HEK293 (cell line): ENCODE data around the gene PRKRA.

Experiments used
- GLI2 ChIP-seq: fragments of 450-650 bp; formaldehyde crosslinking; IDR thresholded peaks from 2 replicates; pipeline ENCODE4; 2017; ENCODE audit warnings: missing biosample characterization, missing genetic modification characterization, low read depth, borderline replicate concordance
- GLI4 ChIP-seq: fragments of 450-650 bp; formaldehyde crosslinking; IDR thresholded peaks from 2 replicates; pipeline ENCODE4 v1.5.1; 2016; ENCODE audit warnings: missing biosample characterization, missing genetic modification characterization
- IKZF3 ChIP-seq: fragments of 450-650 bp; IDR thresholded peaks from 2 replicates; pipeline ENCODE4 v1.5.0; 2018; ENCODE audit warnings: missing biosample characterization, mild to moderate bottlenecking, missing genetic modification characterization, moderate library complexity
- MEIS1 ChIP-seq: sonication (generic); formaldehyde crosslinking; IDR thresholded peaks from 2 replicates; pipeline ENCODE4 v1.8.1; 2022; ENCODE audit warnings: missing genetic modification reagents, mild to moderate bottlenecking, borderline replicate concordance
- PRDM4 ChIP-seq: fragments of 450-650 bp; formaldehyde crosslinking; IDR thresholded peaks from 2 replicates; pipeline ENCODE4 v1.5.1; 2017; ENCODE audit warnings: missing biosample characterization, missing genetic modification characterization
- SCRT2 ChIP-seq: fragments of 450-650 bp; formaldehyde crosslinking; IDR thresholded peaks from 2 replicates; pipeline ENCODE4 v1.5.1; 2016; ENCODE audit warnings: missing biosample characterization, missing genetic modification characterization
- TRIM28 ChIP-seq: IDR thresholded peaks from 2 replicates; pipeline ENCODE4 v1.6.1; 2011; ENCODE audit warnings: low read length, control low read depth, borderline replicate concordance
- TSHZ1 ChIP-seq: fragments of 450-650 bp; formaldehyde crosslinking; IDR thresholded peaks from 2 replicates; pipeline ENCODE4 v1.5.1; 2016; ENCODE audit warnings: missing biosample characterization, missing genetic modification characterization, borderline replicate concordance
- WT1 ChIP-seq: fragments of 450-650 bp; formaldehyde crosslinking; IDR thresholded peaks from 2 replicates; pipeline ENCODE4 v1.5.1; 2016; ENCODE audit warnings: missing biosample characterization, missing genetic modification characterization
- ZBTB49 ChIP-seq: fragments of 450-650 bp; formaldehyde crosslinking; IDR thresholded peaks from 2 replicates; pipeline ENCODE4 v1.5.1; 2016; ENCODE audit warnings: missing biosample characterization, missing genetic modification characterization, low read depth
- ZBTB6 ChIP-seq: fragments of 450-650 bp; formaldehyde crosslinking; IDR thresholded peaks from 2 replicates; pipeline ENCODE4 v1.5.1; 2017; ENCODE audit warnings: missing biosample characterization, missing genetic modification characterization
- ZEB2 ChIP-seq: fragments of 450-650 bp; formaldehyde crosslinking; IDR thresholded peaks from 2 replicates; pipeline ENCODE4 v1.5.1; 2016; ENCODE audit warnings: missing biosample characterization, missing genetic modification characterization
- ZFP41 ChIP-seq: fragments of 450-650 bp; formaldehyde crosslinking; IDR thresholded peaks from 2 replicates; pipeline ENCODE4 v1.5.1; 2016; ENCODE audit warnings: missing biosample characterization, missing genetic modification characterization, borderline replicate concordance
- ZNF114 ChIP-seq: fragments of 450-650 bp; formaldehyde crosslinking; IDR thresholded peaks from 2 replicates; pipeline ENCODE4 v1.5.0; 2017; ENCODE audit warnings: missing biosample characterization, missing genetic modification characterization
- ZNF132 ChIP-seq: fragments of 450-650 bp; formaldehyde crosslinking; IDR thresholded peaks from 2 replicates; pipeline ENCODE4 v1.5.1; 2017; ENCODE audit warnings: missing biosample characterization, missing genetic modification characterization, borderline replicate concordance
- ZNF140 ChIP-seq: fragments of 450-650 bp; formaldehyde crosslinking; IDR thresholded peaks from 2 replicates; pipeline ENCODE4 v1.5.1; 2016; ENCODE audit warnings: missing biosample characterization, missing genetic modification characterization
- ZNF311 ChIP-seq: fragments of 450-650 bp; formaldehyde crosslinking; IDR thresholded peaks from 2 replicates; pipeline ENCODE4 v1.5.1; 2017; ENCODE audit warnings: missing biosample characterization, missing genetic modification characterization, borderline replicate concordance
- ZNF335 ChIP-seq: fragments of 450-650 bp; formaldehyde crosslinking; conservative IDR thresholded peaks from 2 replicates; pipeline ENCODE4 v1.5.1; 2016; ENCODE audit warnings: missing biosample characterization, missing genetic modification characterization
- ZNF350 ChIP-seq: fragments of 450-650 bp; formaldehyde crosslinking; IDR thresholded peaks from 2 replicates; pipeline ENCODE4 v1.5.0; 2017; ENCODE audit warnings: missing biosample characterization, mild to moderate bottlenecking, missing genetic modification characterization
- ZNF354C ChIP-seq: fragments of 450-650 bp; formaldehyde crosslinking; IDR thresholded peaks from 2 replicates; pipeline ENCODE4 v1.5.1; 2016; ENCODE audit warnings: missing biosample characterization, missing genetic modification characterization, low read depth, borderline replicate concordance
- ZNF404 ChIP-seq: fragments of 450-650 bp; formaldehyde crosslinking; IDR thresholded peaks from 2 replicates; pipeline ENCODE4 v1.5.1; 2017; ENCODE audit warnings: missing biosample characterization, missing genetic modification characterization
- ZNF423 ChIP-seq: fragments of 450-650 bp; formaldehyde crosslinking; IDR thresholded peaks from 2 replicates; pipeline ENCODE4 v1.5.1; 2016; ENCODE audit warnings: missing biosample characterization, missing genetic modification characterization
- ZNF426 ChIP-seq: fragments of 450-650 bp; formaldehyde crosslinking; IDR thresholded peaks from 2 replicates; pipeline ENCODE4 v1.5.1; 2017; ENCODE audit warnings: missing biosample characterization, missing genetic modification characterization, mild to moderate bottlenecking, inconsistent platforms, moderate library complexity
- ZNF521 ChIP-seq: fragments of 450-650 bp; formaldehyde crosslinking; IDR thresholded peaks from 2 replicates; pipeline ENCODE4 v1.5.1; 2017; ENCODE audit warnings: missing biosample characterization, mild to moderate bottlenecking, missing genetic modification characterization
- ZNF549 ChIP-seq: fragments of 450-650 bp; IDR thresholded peaks from 2 replicates; pipeline ENCODE4 v1.5.1; 2018; ENCODE audit warnings: missing biosample characterization, missing genetic modification characterization, mild to moderate bottlenecking, inconsistent platforms, moderate library complexity
- ZNF561 ChIP-seq: fragments of 450-650 bp; IDR thresholded peaks from 2 replicates; pipeline ENCODE4 v1.5.1; 2018; ENCODE audit warnings: missing biosample characterization, missing genetic modification characterization, borderline replicate concordance
- ZNF600 ChIP-seq: fragments of 450-650 bp; formaldehyde crosslinking; IDR thresholded peaks from 2 replicates; pipeline ENCODE4 v1.5.1; 2016; ENCODE audit warnings: missing biosample characterization, missing genetic modification characterization
- ZNF610 ChIP-seq: fragments of 450-650 bp; formaldehyde crosslinking; IDR thresholded peaks from 2 replicates; pipeline ENCODE4 v1.5.1; 2016; ENCODE audit warnings: missing biosample characterization, missing genetic modification characterization, borderline replicate concordance
- ZNF626 ChIP-seq: fragments of 450-650 bp; sonication (Bioruptor Pico); formaldehyde crosslinking; IDR thresholded peaks from 2 replicates; pipeline ENCODE4 v1.5.1; 2018; ENCODE audit warnings: missing biosample characterization, missing genetic modification characterization, inconsistent platforms
- ZNF843 ChIP-seq: fragments of 450-650 bp; formaldehyde crosslinking; IDR thresholded peaks from 2 replicates; pipeline ENCODE4 v1.5.1; 2016; ENCODE audit warnings: missing biosample characterization, missing genetic modification characterization
- ZSCAN30 ChIP-seq: fragments of 450-650 bp; IDR thresholded peaks from 2 replicates; pipeline ENCODE4 v1.5.1; 2018; ENCODE audit warnings: missing biosample characterization, mild to moderate bottlenecking, missing genetic modification characterization, moderate library complexity

PRKRA gene

GRCh38 chr2:178478439-178479274, 27.7 kb upstream of the PRKRA start, which contains the start of gene FKBP7 (continued):
- TF ChIP-seq ZNF610 = no peak
- no peak for TF ChIP-seq ZNF549
- no peak for TF ChIP-seq GLI4 (tag by site-specific recombination)
- peak; percentile 18; the same call in 1 of the 2 replicates for TF ChIP-seq ZNF600 (tag by site-specific recombination)
- 0 out of 2 replicates have a peak, but pooled peaks have one; percentile 48 for TF ChIP-seq ZNF843 (tag by site-specific recombination)
- TF ChIP-seq ZBTB6 = no peak
- TF ChIP-seq MEIS1 (CRISPR knock-in tag) = no peak
- no peak for TF ChIP-seq WT1 (tag by site-specific recombination)
- TF ChIP-seq ZNF626 (tag by site-specific recombination) = no peak
- no peak for TF ChIP-seq ZNF354C (tag by site-specific recombination)
- TF ChIP-seq ZEB2 = peak; percentile 62
- TF ChIP-seq ZNF140 (tag by site-specific recombination) = no peak
- TF ChIP-seq TRIM28 = peak; percentile 97
- TF ChIP-seq SCRT2 (tag by site-specific recombination) = no peak
- TF ChIP-seq PRDM4 (tag by site-specific recombination) = peak; percentile 93
- TF ChIP-seq IKZF3 (tag by site-specific recombination) = peak; percentile 59; the same call in 1 of the 2 replicates
- TF ChIP-seq ZNF114 = no peak
- no peak for TF ChIP-seq ZNF423
- TF ChIP-seq ZBTB49 (tag by site-specific recombination) = no peak
- TF ChIP-seq ZNF335 (tag by site-specific recombination) = peak; percentile 96
- TF ChIP-seq ZNF521 (tag by site-specific recombination) = no peak
- no peak for TF ChIP-seq TSHZ1 (tag by site-specific recombination)
- no peak for TF ChIP-seq ZNF311
- TF ChIP-seq GLI2 = no peak
- TF ChIP-seq ZNF404 (tag by site-specific recombination) = no peak
- no peak for TF ChIP-seq ZNF132 (tag by site-specific recombination)
- TF ChIP-seq ZNF426 (tag by site-specific recombination) = no peak
- no peak for TF ChIP-seq ZNF561
- no peak for TF ChIP-seq ZFP41 (tag by site-specific recombination)
- TF ChIP-seq ZSCAN30 = peak; percentile 65
- no peak for TF ChIP-seq ZNF350
